Measurements from ENCODE around the gene CELSR1.

DNA sequence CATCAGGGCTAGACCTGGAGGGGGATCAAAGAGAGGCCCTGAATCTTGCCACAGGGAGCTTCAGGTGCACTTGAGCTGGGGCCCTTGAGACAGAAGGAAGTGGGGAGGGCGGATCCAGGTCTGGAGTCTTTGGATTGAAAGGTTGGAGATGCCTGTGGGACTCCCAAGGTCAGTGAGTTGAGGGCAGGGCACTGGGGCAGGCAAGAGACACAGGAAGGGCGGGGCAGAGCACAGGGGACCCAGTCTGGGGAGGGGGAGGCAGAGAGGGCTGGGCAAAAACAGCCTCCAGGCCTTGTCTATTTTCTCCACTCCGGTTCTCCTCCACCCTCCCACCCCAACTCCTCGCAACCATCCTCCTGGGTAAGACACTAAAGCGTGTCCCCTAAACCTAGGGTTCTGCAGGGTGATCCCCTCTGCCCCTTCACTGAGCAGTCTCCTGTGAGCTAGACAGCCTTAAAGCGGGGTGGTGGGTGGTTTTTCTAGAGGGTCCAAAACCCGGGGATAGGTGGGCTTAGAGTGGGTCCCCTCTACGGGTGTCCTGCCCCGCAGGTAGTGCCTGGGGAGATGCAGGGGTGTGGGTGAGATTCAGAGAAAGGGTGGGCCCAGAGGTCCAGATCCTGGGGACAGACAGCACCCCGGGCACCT is 38.6 kb upstream of the CELSR1 start:
- no peak for TF ChIP-seq ZNF891 (CRISPR knock-in tag; IDR thresholded peaks at IDR 0.05)
- TF ChIP-seq, protein P1, sequence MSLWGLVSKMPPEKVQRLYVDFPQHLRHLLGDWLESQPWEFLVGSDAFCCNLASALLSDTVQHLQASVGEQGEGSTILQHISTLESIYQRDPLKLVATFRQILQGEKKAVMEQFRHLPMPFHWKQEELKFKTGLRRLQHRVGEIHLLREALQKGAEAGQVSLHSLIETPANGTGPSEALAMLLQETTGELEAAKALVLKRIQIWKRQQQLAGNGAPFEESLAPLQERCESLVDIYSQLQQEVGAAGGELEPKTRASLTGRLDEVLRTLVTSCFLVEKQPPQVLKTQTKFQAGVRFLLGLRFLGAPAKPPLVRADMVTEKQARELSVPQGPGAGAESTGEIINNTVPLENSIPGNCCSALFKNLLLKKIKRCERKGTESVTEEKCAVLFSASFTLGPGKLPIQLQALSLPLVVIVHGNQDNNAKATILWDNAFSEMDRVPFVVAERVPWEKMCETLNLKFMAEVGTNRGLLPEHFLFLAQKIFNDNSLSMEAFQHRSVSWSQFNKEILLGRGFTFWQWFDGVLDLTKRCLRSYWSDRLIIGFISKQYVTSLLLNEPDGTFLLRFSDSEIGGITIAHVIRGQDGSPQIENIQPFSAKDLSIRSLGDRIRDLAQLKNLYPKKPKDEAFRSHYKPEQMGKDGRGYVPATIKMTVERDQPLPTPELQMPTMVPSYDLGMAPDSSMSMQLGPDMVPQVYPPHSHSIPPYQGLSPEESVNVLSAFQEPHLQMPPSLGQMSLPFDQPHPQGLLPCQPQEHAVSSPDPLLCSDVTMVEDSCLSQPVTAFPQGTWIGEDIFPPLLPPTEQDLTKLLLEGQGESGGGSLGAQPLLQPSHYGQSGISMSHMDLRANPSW (CRISPR knock-in tag; IDR thresholded peaks at IDR 0.05; ENCODE audit: borderline replicate concordance): no peak
- TF ChIP-seq, protein P2, sequence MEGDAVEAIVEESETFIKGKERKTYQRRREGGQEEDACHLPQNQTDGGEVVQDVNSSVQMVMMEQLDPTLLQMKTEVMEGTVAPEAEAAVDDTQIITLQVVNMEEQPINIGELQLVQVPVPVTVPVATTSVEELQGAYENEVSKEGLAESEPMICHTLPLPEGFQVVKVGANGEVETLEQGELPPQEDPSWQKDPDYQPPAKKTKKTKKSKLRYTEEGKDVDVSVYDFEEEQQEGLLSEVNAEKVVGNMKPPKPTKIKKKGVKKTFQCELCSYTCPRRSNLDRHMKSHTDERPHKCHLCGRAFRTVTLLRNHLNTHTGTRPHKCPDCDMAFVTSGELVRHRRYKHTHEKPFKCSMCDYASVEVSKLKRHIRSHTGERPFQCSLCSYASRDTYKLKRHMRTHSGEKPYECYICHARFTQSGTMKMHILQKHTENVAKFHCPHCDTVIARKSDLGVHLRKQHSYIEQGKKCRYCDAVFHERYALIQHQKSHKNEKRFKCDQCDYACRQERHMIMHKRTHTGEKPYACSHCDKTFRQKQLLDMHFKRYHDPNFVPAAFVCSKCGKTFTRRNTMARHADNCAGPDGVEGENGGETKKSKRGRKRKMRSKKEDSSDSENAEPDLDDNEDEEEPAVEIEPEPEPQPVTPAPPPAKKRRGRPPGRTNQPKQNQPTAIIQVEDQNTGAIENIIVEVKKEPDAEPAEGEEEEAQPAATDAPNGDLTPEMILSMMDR (CRISPR knock-in tag; IDR thresholded peaks at IDR 0.05): no peak
- TF ChIP-seq REXO4 (CRISPR knock-in tag; IDR thresholded peaks at IDR 0.05; ENCODE audit: borderline replicate concordance): no peak
- TF ChIP-seq, protein P3, sequence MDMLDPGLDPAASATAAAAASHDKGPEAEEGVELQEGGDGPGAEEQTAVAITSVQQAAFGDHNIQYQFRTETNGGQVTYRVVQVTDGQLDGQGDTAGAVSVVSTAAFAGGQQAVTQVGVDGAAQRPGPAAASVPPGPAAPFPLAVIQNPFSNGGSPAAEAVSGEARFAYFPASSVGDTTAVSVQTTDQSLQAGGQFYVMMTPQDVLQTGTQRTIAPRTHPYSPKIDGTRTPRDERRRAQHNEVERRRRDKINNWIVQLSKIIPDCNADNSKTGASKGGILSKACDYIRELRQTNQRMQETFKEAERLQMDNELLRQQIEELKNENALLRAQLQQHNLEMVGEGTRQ (IDR thresholded peaks at IDR 0.05; ENCODE audit: low read depth, low read length): no peak
- TF ChIP-seq, protein P3 (CRISPR knock-in tag; IDR thresholded peaks at IDR 0.05; ENCODE audit: borderline replicate concordance): no peak
- no peak for TF ChIP-seq ZNF138 (CRISPR knock-in tag; IDR thresholded peaks at IDR 0.05; ENCODE audit: low read depth)
- 0 out of 2 replicates have a peak, but pooled peaks have one; percentile 39 for TF ChIP-seq ZNF430 (CRISPR knock-in tag; IDR thresholded peaks at IDR 0.05)
- TF ChIP-seq GABPA (IDR thresholded peaks at IDR 0.05; ENCODE audit: low read depth, low read length): no peak
- TF ChIP-seq GABPA (CRISPR knock-in tag; IDR thresholded peaks at IDR 0.05; ENCODE audit: low read depth): no peak
- no peak for TF ChIP-seq ELF1 (CRISPR knock-in tag; IDR thresholded peaks at IDR 0.05)
- TF ChIP-seq, protein P4, sequence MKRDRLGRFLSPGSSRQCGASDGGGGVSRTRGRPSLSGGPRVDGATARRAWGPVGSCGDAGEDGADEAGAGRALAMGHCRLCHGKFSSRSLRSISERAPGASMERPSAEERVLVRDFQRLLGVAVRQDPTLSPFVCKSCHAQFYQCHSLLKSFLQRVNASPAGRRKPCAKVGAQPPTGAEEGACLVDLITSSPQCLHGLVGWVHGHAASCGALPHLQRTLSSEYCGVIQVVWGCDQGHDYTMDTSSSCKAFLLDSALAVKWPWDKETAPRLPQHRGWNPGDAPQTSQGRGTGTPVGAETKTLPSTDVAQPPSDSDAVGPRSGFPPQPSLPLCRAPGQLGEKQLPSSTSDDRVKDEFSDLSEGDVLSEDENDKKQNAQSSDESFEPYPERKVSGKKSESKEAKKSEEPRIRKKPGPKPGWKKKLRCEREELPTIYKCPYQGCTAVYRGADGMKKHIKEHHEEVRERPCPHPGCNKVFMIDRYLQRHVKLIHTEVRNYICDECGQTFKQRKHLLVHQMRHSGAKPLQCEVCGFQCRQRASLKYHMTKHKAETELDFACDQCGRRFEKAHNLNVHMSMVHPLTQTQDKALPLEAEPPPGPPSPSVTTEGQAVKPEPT (CRISPR knock-in tag; IDR thresholded peaks at IDR 0.05; ENCODE audit: low read depth): no peak
